ENCODE data around the gene ZDHHC21.

ZDHHC21 gene

GRCh38 chr9:14593406-14593805 lies 99.8 kb downstream of the ZDHHC21 start:
- H3K27me3 ChIP-seq (ENCODE audit: insufficient read depth, low read length): no peaks in the 10 kb centered on the region
- H3K9me3 ChIP-seq (ENCODE audit: low read length): no peaks in the 10 kb centered on the region

DNA sequence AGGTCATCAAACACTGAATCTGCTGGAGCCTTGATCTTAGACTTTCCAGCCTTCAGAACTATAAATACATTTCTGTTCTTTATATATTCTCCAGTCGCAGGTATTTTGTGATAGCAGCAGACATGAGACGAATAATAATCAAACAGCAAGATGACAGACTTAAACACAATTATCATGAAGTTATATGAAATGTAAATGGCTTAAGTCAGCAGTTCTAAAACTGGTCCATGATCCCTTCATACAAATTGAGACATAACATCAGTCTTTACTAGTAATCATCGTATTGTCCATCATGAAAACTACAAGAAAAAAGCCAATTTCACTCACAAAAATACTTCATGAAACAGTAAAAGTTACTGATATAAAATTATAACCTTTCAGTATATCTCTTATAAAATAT lies 101.8 kb downstream of the ZDHHC21 start:
- no peaks in the 10 kb centered on the region for H4K20me1 ChIP-seq (ENCODE audit: insufficient read depth, low read length)
- no peak overlapping the region for H2AFZ ChIP-seq (ENCODE audit: low read length)
- H3K9me2 ChIP-seq (ENCODE audit: low read depth, low read length): no peaks in the 10 kb centered on the region; the same call in 1 of the 2 replicates
- TF ChIP-seq, protein P1, sequence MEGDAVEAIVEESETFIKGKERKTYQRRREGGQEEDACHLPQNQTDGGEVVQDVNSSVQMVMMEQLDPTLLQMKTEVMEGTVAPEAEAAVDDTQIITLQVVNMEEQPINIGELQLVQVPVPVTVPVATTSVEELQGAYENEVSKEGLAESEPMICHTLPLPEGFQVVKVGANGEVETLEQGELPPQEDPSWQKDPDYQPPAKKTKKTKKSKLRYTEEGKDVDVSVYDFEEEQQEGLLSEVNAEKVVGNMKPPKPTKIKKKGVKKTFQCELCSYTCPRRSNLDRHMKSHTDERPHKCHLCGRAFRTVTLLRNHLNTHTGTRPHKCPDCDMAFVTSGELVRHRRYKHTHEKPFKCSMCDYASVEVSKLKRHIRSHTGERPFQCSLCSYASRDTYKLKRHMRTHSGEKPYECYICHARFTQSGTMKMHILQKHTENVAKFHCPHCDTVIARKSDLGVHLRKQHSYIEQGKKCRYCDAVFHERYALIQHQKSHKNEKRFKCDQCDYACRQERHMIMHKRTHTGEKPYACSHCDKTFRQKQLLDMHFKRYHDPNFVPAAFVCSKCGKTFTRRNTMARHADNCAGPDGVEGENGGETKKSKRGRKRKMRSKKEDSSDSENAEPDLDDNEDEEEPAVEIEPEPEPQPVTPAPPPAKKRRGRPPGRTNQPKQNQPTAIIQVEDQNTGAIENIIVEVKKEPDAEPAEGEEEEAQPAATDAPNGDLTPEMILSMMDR (IDR thresholded peaks at IDR 0.05; ENCODE audit: low read length): no peak
- TF ChIP-seq EZH2 (IDR thresholded peaks at IDR 0.05; ENCODE audit: borderline replicate concordance, low read length): no peak
- no peaks in the 10 kb centered on the region for H3F3A ChIP-seq (ENCODE audit: insufficient read depth, low read length)
- no peak overlapping the region for H3K9ac ChIP-seq (ENCODE audit: low read length)
- H3K79me2 ChIP-seq (ENCODE audit: insufficient read depth, low read length): no peaks in the 10 kb centered on the region
- no peaks in the 10 kb centered on the region for H3K27me3 ChIP-seq (ENCODE audit: insufficient read depth, low read length)
- no peak overlapping the region for H3K4me2 ChIP-seq (ENCODE audit: low read length)
- H3K36me3 ChIP-seq (ENCODE audit: insufficient read depth, low read length): no peaks in the 10 kb centered on the region
- H3K4me3 ChIP-seq (ENCODE audit: low read depth, low read length, poor library complexity, severe bottlenecking): no peak overlapping the region
- H3K4me1 ChIP-seq (ENCODE audit: insufficient read depth, low read length, severe bottlenecking): no peaks in the 10 kb centered on the region
- no peaks in the 10 kb centered on the region for H3K9me3 ChIP-seq (ENCODE audit: low read length)
- H3K27ac ChIP-seq (ENCODE audit: low read depth, low read length, poor library complexity, severe bottlenecking): no peak overlapping the region

More at GRCh38 chr9:14593406-14593805, 99.8 kb downstream of the ZDHHC21 start:
- H3F3A ChIP-seq (ENCODE audit: insufficient read depth, low read length): no peaks in the 10 kb centered on the region
- H3K4me2 ChIP-seq (ENCODE audit: low read length): no peak overlapping the region
- H3K9ac ChIP-seq (ENCODE audit: low read length): no peak overlapping the region
- no peaks in the 10 kb centered on the region for H3K4me1 ChIP-seq (ENCODE audit: insufficient read depth, low read length, severe bottlenecking)
- no peak overlapping the region for H2AFZ ChIP-seq (ENCODE audit: low read length)
- H3K36me3 ChIP-seq (ENCODE audit: insufficient read depth, low read length): no peaks in the 10 kb centered on the region
- no peaks in the 10 kb centered on the region for H3K79me2 ChIP-seq (ENCODE audit: insufficient read depth, low read length)
- H3K9me2 ChIP-seq (ENCODE audit: low read depth, low read length): no peaks in the 10 kb centered on the region; the same call in 1 of the 2 replicates
- no peak for TF ChIP-seq EZH2 (IDR thresholded peaks at IDR 0.05; ENCODE audit: borderline replicate concordance, low read length)
- TF ChIP-seq, protein P1 (IDR thresholded peaks at IDR 0.05; ENCODE audit: low read length): no peak
- H4K20me1 ChIP-seq (ENCODE audit: insufficient read depth, low read length): no peaks in the 10 kb centered on the region
- H3K4me3 ChIP-seq (ENCODE audit: low read depth, low read length, poor library complexity, severe bottlenecking): no peak overlapping the region
- H3K27ac ChIP-seq (ENCODE audit: low read depth, low read length, poor library complexity, severe bottlenecking): no peak overlapping the region

DNA sequence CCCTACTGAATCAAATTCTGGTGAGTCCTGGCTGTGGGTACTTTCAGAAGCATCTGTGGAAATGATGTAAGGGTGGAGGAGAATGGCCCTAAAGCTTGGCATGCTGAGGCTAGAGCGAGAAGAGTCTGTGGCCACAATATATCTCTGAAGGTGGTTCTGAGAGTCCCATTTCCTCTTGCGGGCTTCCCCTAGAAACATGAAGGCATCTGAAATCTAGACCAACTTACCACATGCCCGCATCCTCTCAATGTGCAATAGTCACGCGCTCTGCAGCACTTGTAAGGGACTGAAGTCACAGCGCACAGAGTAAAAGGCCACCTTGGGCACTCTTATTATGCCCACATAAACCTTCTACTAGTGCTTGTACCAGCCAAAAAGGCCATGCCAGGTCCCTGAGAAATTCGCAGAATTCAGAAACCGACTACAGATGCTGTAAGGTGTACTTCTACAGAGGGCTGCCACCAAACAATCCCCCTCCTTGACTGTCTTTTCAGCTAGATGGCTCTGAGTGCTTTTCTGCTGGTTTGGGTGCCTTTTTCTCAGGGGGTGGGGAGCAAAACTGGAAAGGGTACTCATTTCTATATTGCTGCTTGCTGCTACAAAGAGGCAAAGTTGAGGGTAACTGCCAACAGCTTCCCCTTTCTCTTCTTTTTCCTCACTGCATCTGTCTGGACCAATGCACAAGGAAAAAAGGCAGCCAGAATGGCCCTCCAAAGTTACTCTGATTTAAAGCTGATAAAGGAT lies 107.3 kb downstream of the ZDHHC21 start:
- Histone ChIP-seq H2AFZ (ENCODE audit: low read length) (no peak overlapping the region), H3K27ac (ENCODE audit: low read depth, low read length, poor library complexity, severe bottlenecking) (no peak overlapping the region), H3K9me2 (ENCODE audit: low read depth, low read length) (no peaks in the 10 kb centered on the region; the same call in 1 of the 2 replicates), H3K4me1 (ENCODE audit: insufficient read depth, low read length, severe bottlenecking) (no peaks in the 10 kb centered on the region), H3K79me2 (ENCODE audit: insufficient read depth, low read length) (no peaks in the 10 kb centered on the region), H3K4me2 (ENCODE audit: low read length) (no peak overlapping the region), H3K9me3 (ENCODE audit: low read length) (0 out of 2 replicates have a peak, but pooled peaks cover 5% of the 10 kb centered on the region), H3K9ac (ENCODE audit: low read length) (no peak overlapping the region), H3F3A (ENCODE audit: insufficient read depth, low read length) (no peaks in the 10 kb centered on the region), H3K4me3 (ENCODE audit: low read depth, low read length, poor library complexity, severe bottlenecking) (no peak overlapping the region), H4K20me1 (ENCODE audit: insufficient read depth, low read length) (no peaks in the 10 kb centered on the region), H3K27me3 (ENCODE audit: insufficient read depth, low read length) (no peaks in the 10 kb centered on the region), H3K36me3 (ENCODE audit: insufficient read depth, low read length) (no peaks in the 10 kb centered on the region)
- no peak for TF ChIP-seq EZH2 (IDR thresholded peaks at IDR 0.05; ENCODE audit: borderline replicate concordance, low read length)
- TF ChIP-seq, protein P1 (IDR thresholded peaks at IDR 0.05; ENCODE audit: low read length): no peak
